NCI-H460 (cell line): ENCODE results near the gene OR51E2. TPM values are rescaled to one million over a fixed set of nuclear protein-coding genes. Genes with fewer than 3 reads are reported as not detected.
"Not testable (repeated sequence)": the region's sequence is repeated elsewhere in the genome, so short reads cannot be mapped to it uniquely, and the experiment has no call there.

Experiments used
- DNase-seq: peaks from one replicate; pipeline ENCODE4 v3.0.0-alpha.2; 2016; ENCODE audit warnings: low read depth; ENCODE audit errors: extremely low read depth
- polyA plus RNA-seq: library from polyadenylated mRNA; depleted of rRNA; stranded (reverse); fragments of >200 nt; gene quantifications from 2 replicates; pipeline ENCODE4 v1.2.3, GENCODE V29; 2014; cell fraction: nucleus; rRNA removed
- total RNA-seq: library from RNA; depleted of rRNA; stranded (reverse); fragments of >200 nt; shearing (Covaris generic); gene quantifications from 2 replicates; pipeline ENCODE4 v1.2.3, GENCODE V29; 2014; rRNA removed

The OR51E2 gene, protein sequence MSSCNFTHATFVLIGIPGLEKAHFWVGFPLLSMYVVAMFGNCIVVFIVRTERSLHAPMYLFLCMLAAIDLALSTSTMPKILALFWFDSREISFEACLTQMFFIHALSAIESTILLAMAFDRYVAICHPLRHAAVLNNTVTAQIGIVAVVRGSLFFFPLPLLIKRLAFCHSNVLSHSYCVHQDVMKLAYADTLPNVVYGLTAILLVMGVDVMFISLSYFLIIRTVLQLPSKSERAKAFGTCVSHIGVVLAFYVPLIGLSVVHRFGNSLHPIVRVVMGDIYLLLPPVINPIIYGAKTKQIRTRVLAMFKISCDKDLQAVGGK
- total RNA-seq, result not detected in 2 replicates
- polyA plus RNA-seq, result not detected in 2 replicates

DNA sequence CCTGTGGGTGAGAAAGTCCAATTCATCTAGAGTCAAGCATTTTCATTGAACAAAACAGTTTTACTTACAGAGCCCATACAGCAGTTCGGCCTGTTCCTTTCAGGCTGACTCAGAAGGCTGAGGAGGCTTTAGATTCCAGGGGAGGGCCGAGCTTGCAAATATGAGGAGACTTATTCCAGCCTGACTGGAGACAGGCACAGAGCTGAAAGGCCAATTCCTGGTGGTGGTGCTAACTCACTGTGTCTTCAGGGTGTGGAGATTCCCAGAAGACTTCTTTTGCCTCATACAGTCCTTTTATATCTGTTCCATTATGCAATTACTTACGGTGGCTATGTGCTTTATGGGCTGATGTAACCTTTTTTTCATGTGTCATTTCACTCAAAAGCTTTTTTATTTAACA is at the start of gene OR51E2:
TSS of gene OR51E2 (minus strand) at position 269 of the 400 bp plus-strand sequence. CDS start 15,142 bp downstream, outside the sequence.
- no peak for DNase-seq

- DNase-seq, result no peak
Observed at GRCh38 chr11:4740735-4741134, 43.1 kb upstream of the OR51E2 start.

GRCh38 chr11:4727171-4727570 is 29.5 kb upstream of the OR51E2 start:
- no peak for DNase-seq

GRCh38 chr11:4722616-4723534 is 25.2 kb upstream of the OR51E2 start:
- DNase-seq, result not testable (repeated sequence)

DNA sequence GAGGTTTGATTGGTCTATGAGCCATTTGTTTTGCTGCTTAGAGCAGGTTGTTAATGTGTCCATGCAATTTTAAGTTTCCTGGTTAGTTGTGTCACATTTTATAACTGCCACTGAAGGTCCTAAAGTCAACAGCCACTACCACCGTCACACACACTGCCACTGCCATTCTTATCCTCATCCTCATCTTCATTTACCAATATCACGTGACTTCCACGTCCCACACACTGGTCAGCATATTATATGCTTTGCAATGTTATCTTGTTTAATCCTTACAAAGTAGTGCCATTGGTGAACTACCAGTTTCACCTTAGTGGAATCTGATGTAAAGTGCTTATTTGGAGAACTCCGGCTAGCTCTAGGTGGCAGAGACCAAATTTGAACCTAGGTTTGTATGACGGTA is 16.6 kb upstream of the OR51E2 start:
- no peak for DNase-seq

- DNase-seq, result no peak
Observed at GRCh38 chr11:4713241-4713640, 15.6 kb upstream of the OR51E2 start.

- DNase-seq, result no peak
Observed at GRCh38 chr11:4704790-4705334, 7.2 kb upstream of the OR51E2 start.

DNA sequence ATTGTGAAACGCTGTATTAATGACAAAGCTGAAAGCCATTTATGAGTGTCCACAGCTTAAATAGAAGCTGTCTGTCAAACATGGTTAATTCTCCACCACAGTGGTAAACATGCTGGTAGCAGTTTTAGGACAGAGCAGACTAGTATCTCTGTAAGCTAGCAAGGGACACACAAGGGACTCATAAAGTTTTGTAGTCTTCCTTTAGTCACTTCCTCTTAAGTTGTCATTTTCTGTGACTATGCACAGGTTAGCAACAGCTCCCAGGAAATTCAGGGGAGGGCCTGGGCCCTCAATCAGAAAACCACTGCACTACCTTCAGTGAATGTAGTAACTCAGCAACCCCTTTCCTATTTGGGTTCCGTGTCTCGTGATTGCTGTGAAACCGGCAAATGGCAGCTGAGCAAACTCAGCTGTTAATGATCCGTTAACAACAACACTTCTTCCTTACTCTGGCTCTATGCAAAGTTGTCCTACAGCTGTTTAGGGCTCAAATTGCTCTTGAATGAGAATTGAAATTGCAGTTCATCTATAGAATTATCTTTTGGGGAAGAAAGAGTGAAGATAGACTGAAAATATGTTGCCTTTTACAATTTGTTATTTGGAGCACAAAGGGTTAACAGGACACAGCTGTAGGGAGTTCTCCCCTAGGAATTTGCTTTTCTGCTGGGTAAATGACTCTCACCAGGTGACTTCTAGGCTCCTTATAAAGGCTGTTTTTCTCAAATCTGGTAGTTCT is 6.6 kb upstream of the OR51E2 start, which contains the start of gene MMP26:
TSS of gene MMP26 (plus strand) at position 731 of the 736 bp plus-strand sequence.
- DNase-seq, result no peak

DNA sequence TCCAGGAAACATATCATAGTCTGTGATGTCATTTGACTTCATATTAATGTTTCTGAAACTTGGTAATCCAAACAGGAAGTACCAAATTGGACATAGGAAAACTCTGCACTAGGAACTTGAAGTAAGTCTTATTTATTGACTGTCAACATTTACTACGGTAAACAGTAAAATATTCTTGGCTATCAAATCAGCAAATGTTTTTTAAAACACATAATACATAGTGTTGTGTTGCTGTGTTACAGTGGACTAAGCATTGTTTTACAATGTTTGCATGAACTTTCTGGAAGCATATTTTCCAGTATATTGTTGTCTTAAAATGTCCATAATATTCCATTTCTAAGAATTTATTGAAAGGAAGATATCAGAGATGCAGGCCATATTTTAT is 2.8 kb upstream of the OR51E2 start:
- no peak for DNase-seq

DNA sequence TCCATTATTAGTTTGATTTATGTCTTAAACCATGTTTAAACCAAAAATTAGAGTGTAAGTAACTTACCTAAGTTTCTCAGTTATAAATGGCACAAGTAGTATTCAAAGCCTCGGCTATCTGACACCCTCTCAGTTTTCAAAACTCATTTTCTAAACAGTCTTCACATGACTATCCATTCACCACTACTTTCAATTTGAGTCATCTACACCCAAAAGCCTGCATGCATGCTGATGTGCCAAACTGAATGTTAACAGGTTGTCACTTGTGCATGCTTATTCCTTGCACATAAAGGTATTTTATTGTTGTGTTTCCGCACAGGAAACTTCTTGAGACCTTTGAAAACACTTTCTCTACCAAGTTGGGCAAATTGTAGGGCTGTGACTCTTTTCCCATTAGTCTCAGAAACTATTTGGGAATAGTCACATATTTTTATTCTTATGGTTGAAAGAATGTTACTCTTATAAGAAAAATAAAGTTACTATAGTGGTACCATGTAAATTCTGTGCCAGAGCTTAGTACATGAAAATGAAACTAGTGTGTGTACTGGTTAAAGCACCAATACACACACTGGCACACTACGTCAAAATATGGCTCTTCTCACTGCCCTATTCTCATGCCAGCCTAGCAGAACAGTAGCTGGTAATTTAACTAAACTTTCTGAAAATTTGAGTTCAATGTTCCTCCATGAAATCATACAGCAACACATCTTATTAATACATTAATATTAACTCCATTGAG is 2.2 kb upstream of the OR51E2 start:
- no peak for DNase-seq

- no peak for DNase-seq
Observed at GRCh38 chr11:4695442-4695841, 2.2 kb downstream of the OR51E2 start.

- no peak for DNase-seq
Observed at GRCh38 chr11:4684631-4685285, 12.9 kb downstream of the OR51E2 start.

DNA sequence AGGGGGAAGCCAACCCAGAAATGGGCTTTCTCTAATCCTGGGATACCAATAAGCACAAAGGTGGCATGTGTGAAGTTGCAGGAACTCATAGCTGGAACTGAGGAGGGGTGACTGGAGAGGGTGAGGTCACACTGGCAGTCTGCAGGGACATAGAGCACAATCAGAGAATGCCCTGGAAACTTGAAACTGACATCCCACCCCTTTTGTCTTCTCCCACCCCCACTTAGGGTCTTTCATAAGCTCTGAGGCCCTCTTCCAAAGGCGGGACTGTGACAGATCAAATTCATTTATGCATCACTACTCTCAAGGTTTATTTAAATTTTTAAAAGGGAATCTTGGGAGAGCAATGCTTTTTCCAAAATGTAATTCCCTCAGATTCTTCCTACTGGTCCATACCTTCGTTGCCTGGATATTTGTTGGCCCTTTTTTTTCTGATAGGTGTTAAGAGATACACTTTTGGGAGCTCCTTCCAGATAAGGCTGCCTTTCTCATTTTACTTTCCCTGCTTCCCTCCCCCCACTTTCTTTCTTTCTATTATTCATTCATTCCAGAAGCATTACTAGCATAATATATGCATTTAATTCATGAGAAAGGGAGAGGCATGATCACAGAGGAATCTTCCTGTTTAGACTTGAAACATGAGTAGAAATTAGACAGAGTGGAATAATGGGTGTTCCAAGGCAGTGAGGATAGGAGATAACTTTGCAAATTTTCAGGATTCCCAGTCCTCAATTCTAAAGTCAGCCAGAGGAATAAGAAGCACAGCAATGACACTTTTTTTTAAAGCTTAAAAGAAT is 14.8 kb downstream of the OR51E2 start:
- no peak for DNase-seq

- DNase-seq, result no peak
Observed at GRCh38 chr11:4680341-4680740, 17.3 kb downstream of the OR51E2 start.

DNA sequence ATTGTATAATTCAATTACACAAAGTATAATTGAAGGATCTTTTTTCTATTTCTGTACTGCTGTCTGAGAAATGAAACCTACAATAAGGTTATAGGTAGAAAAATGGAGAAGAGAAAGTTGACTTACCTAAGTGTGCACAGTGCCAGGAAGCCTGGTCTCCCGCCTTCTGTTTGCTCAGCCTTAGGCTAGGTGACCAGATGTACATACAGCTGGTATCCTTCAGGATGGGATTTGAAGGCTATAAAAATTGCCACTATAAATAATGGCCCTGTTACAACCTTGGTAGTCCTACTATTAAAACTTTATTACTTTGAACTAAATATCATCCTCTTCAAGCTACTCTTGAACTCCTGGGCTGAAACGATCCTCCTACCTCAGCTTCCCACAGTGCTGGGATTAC is 19.7 kb downstream of the OR51E2 start:
- DNase-seq, result no peak

- DNase-seq, result no peak
Observed at GRCh38 chr11:4673781-4674180, 23.9 kb downstream of the OR51E2 start.

- no peak for DNase-seq
Observed at GRCh38 chr11:4672470-4672869, 25.2 kb downstream of the OR51E2 start.

GRCh38 chr11:4671741-4672140 is 25.9 kb downstream of the OR51E2 start:
- no peak for DNase-seq

DNA sequence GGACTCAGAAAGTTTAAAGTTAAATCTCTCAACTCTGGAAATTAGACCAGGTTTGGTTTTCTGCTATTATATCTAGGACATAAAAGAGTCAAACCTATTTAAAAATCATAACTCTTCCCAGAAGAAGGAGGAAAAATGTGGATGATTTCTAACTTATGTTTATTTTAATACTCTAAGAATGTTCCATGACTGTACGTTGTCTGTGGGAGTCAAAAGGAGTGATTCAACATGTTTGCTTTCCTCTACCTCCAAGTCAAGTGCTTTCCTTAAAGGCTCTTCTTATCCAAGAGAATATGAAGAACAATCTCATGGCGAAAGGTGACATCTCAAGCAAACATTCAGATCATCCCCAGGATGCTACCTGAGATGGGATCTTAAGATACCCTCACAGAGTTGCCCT is 32.2 kb downstream of the OR51E2 start:
- DNase-seq, result no peak
